ENCODE data around the gene P4HB. TPM values are rescaled to one million over a fixed set of nuclear protein-coding genes. Genes with fewer than 3 reads are reported as not detected.

P4HB gene
- total and polyA plus RNA-seq, 2 donors (not counting 1 experiment from before 2014, with no cell fraction given), result 37.4 to 191 TPM

- TF ChIP-seq EZH2 (IDR thresholded peaks at IDR 0.05; ENCODE audit: borderline replicate concordance, insufficient read depth, low read depth, low read length, poor library complexity, severe bottlenecking) (no peak), CTCF (IDR thresholded peaks at IDR 0.05) (no peak)
- intact Hi-C loops (cut with micrococcal nuclease), result loop anchor here (1.0 to 5.0 kb wide), 5 partner anchors 27 to 130 kb away; partner anchors contain the start of genes ALYREF, ANAPC11, ARHGDIA and MAFG
- ATAC-seq (ENCODE audit: low read depth) (peak; percentile 85), DNase-seq (peak; percentile 96)
- peak within 1 kb of the TSS; percentile 21 to 80 (median 78) for H3K4me3 ChIP-seq (ENCODE audit: control extremely low read depth in 1 of 5, extremely low read depth in 1 of 5, insufficient read depth in 1 of 5, low read depth in 2 of 5, low read length in 4 of 5)
- Mint-ChIP-seq H3K27ac (peak within 1 kb of the TSS; percentile 95), H3K4me3 (peak within 1 kb of the TSS; percentile 97), H3K9me3 (ENCODE audit: insufficient read depth) (no peaks in the 10 kb centered on the region), H3K4me1 (peaks cover 23% of the 10 kb centered on the region), H3K27me3 (no peaks in the 10 kb centered on the region)
- CTCF ChIA-PET, result interaction anchor here (0.9 to 1.6 kb wide), 2 partner anchors 37 to 98 kb away, joined by 3 to 4 read pairs; no protein-coding TSS in a partner anchor
- H3K9ac ChIP-seq (ENCODE audit: low read length), result peak within 1 kb of the TSS; percentile 91
- peak within 1 kb of the TSS; percentile 85 to 98 for H3K27ac ChIP-seq (ENCODE audit: low read length in 2 of 2)
- H3K4me1 ChIP-seq (ENCODE audit: control insufficient read depth in 2 of 2, insufficient read depth in 2 of 2, low read length in 2 of 2), result peaks cover 18 to 20% of the 10 kb centered on the region in 2 donors
- H3K4me2 ChIP-seq (replicated peaks; ENCODE audit: low read depth, low read length, poor library complexity, severe bottlenecking), result peak within 1 kb of the TSS; percentile 96
- WGBS (ENCODE audit: insufficient coverage), result 4% methylated on average over 76 of the region's 76 CpGs
- no peaks in the 10 kb centered on the region for H3K27me3 ChIP-seq (replicated peaks in 1 of 4; ENCODE audit: control extremely low read depth in 1 of 4, control insufficient read depth in 3 of 4, insufficient read depth in 4 of 4, low read length in 3 of 4)
- H4K20me1 ChIP-seq (ENCODE audit: control insufficient read depth, insufficient read depth, low read length, poor library complexity, severe bottlenecking), result peaks cover 37% of the 10 kb centered on the region
- H3K36me3 ChIP-seq (replicated peaks in 1 of 2; ENCODE audit: control extremely low read depth in 1 of 2, control insufficient read depth in 1 of 2, extremely low read depth in 1 of 2, insufficient read depth in 2 of 2, low read length in 1 of 2), result peaks cover 0 to 3% of the 10 kb centered on the region in 2 experiments
- no peaks in the 10 kb centered on the region for H3K9me3 ChIP-seq (ENCODE audit: control extremely low read depth in 1 of 3, control insufficient read depth in 2 of 3, insufficient read depth in 1 of 3, low read length in 2 of 3)
- peaks cover 27% of the 10 kb centered on the region for H3K79me2 ChIP-seq (ENCODE audit: control insufficient read depth, insufficient read depth, low read length)
- H2AFZ ChIP-seq (ENCODE audit: insufficient read depth, low read depth, low read length, poor library complexity, severe bottlenecking), result peak within 1 kb of the TSS; percentile 83
- POLR2A ChIA-PET, result interaction anchor here (0.6 to 1.8 kb wide), 7 partner anchors 15 to 265 kb away, joined by 3 to 9 read pairs (median 6); partner anchors contain the start of genes MRPL12 and P4HB
These were observed 27.0 kb downstream of the P4HB start, which contains the start of gene MCRIP1 for GRCh38 chr17:81833160-81833920. MCRIP1 (minus strand) TSS chr17:81833291; CDS start chr17:81824506, 8,785 bp downstream.

All from B cell (primary cell).